Liver (tissue), 9 donors: ENCODE results near the gene RBM38. TPM values are rescaled to one million over a fixed set of nuclear protein-coding genes. Genes with fewer than 3 reads are reported as not detected.
A peak's percentile ranks its signal among the peaks of the same experiment; 100 is the strongest.

Source experiments
- DNase-seq: peaks from one replicate; pipeline ENCODE4 v3.0.0-alpha.2; 2017; ENCODE audit warnings: low spot score
- H3K27ac ChIP-seq, 2 donors: one replicate each; pipeline ENCODE4 v1.7.0; 2013; ENCODE audit warnings: inconsistent platforms in 2 of 2, low read length in 2 of 2, control low read depth in 1 of 2, low read depth in 1 of 2, mild to moderate bottlenecking in 1 of 2
- H3K27me3 ChIP-seq, 4 donors: one replicate each; pipeline versions ENCODE4 v1.6.1 to v1.7.0; 2013; ENCODE audit warnings: low read length in 3 of 4, inconsistent platforms in 1 of 4, mild to moderate bottlenecking in 1 of 4, moderate library complexity in 1 of 4; ENCODE audit not compliant: control insufficient read depth in 4 of 4, insufficient read depth in 4 of 4
- H3K36me3 ChIP-seq, 4 donors: one replicate each; pipeline versions ENCODE4 v1.6.1 to v1.7.0; 2013; ENCODE audit warnings: low read length in 3 of 4, mild to moderate bottlenecking in 3 of 4, low read depth in 1 of 4, moderate library complexity in 1 of 4; ENCODE audit not compliant: control insufficient read depth in 4 of 4, insufficient read depth in 3 of 4
- H3K4me1 ChIP-seq, 4 donors: one replicate each; pipeline versions ENCODE4 v1.6.1 to v1.7.0; 2013; ENCODE audit warnings: low read length in 3 of 4, mild to moderate bottlenecking in 3 of 4, moderate library complexity in 1 of 4; ENCODE audit not compliant: control insufficient read depth in 4 of 4, insufficient read depth in 4 of 4
- H3K4me3 ChIP-seq, 3 donors: one replicate each; pipeline versions ENCODE4 v1.6.1 to v1.7.0; 2013; ENCODE audit warnings: low read length in 3 of 3, control low read depth in 1 of 3, low read depth in 1 of 3, mild to moderate bottlenecking in 1 of 3
- H3K9ac ChIP-seq, 2 donors: one replicate each; pipeline ENCODE4 v1.7.0; 2013; ENCODE audit warnings: low read length in 2 of 2, mild to moderate bottlenecking in 2 of 2, moderate library complexity in 2 of 2, control low read depth in 1 of 2, low read depth in 1 of 2
- H3K9me3 ChIP-seq, 4 donors: one replicate each; pipeline versions ENCODE4 v1.6.1 to v1.7.0; 2013; ENCODE audit warnings: low read length in 3 of 4; ENCODE audit not compliant: control insufficient read depth in 4 of 4
- EGR1 ChIP-seq, 2 donors: IDR thresholded peaks; 2 replicates each; pipeline ENCODE4 v1.6.1; 2016 to 2018; ENCODE audit warnings: antibody characterized with exemption in 2 of 2, low read depth in 2 of 2
- FOXA1 ChIP-seq: IDR thresholded peaks from 2 replicates; pipeline ENCODE4 v1.6.1; 2016; ENCODE audit warnings: antibody characterized with exemption
- FOXA2 ChIP-seq: IDR thresholded peaks from 2 replicates; pipeline ENCODE4 v1.6.1; 2016; ENCODE audit warnings: antibody characterized with exemption
- HNF4A ChIP-seq, 2 donors: conservative IDR thresholded peaks; 2 replicates each; pipeline ENCODE4 v1.6.1; 2016; ENCODE audit warnings: antibody characterized with exemption in 2 of 2, mild to moderate bottlenecking in 2 of 2
- HNF4G ChIP-seq: IDR thresholded peaks from 2 replicates; pipeline ENCODE4 v1.6.1; 2016; ENCODE audit warnings: antibody characterized with exemption
- JUND ChIP-seq, 2 donors: IDR thresholded peaks; 2 replicates each; pipeline ENCODE4 v1.6.1; 2016; ENCODE audit warnings: antibody characterized with exemption in 2 of 2
- NR2F2 ChIP-seq: IDR thresholded peaks from 2 replicates; pipeline ENCODE4 v1.6.1; 2016; ENCODE audit warnings: antibody characterized with exemption
- RAD21 ChIP-seq, 2 donors: IDR thresholded peaks; 2 replicates each; pipeline ENCODE4 v1.6.1; 2016; ENCODE audit warnings: antibody characterized with exemption in 2 of 2, mild to moderate bottlenecking in 2 of 2
- RXRA ChIP-seq, 2 donors: IDR thresholded peaks; 2 replicates each; pipeline ENCODE4 v1.6.1; 2017 to 2018; ENCODE audit warnings: antibody characterized with exemption in 2 of 2, mild to moderate bottlenecking in 1 of 2
- SP1 ChIP-seq: IDR thresholded peaks from 2 replicates; pipeline ENCODE4 v1.6.1; 2018; ENCODE audit warnings: antibody characterized with exemption, mild to moderate bottlenecking
- TAF1 ChIP-seq: conservative IDR thresholded peaks from 2 replicates; pipeline ENCODE4 v1.6.1; 2016; ENCODE audit warnings: antibody characterized with exemption, mild to moderate bottlenecking
- YY1 ChIP-seq: IDR thresholded peaks from 2 replicates; pipeline ENCODE4 v1.6.1; 2016; ENCODE audit warnings: antibody characterized with exemption, mild to moderate bottlenecking
- WGBS: extraction: QIAGEN DNeasy Blood & Tissue Kit; methylation state at CpG from one replicate; pipeline ENCODE4 v1.1.7; 2013; 5-methylcytosine and 5-hydroxymethylcytosine counted together
- polyA plus RNA-seq, 2 donors: library from polyadenylated mRNA; stranded (reverse) in 1 of 2; unstranded in 1 of 2; fragments of 200-250 nt in 1 of 2; fragments of >200 nt in 1 of 2; fragmentation: Nextera tagmentation in 1 of 2; extraction: Ambion mirVana in 1 of 2; gene quantifications; one replicate each; pipeline versions ENCODE4 v1.2.1 to v1.2.3, GENCODE V29; 2013 to 2015
- total RNA-seq, 2 donors: library from RNA; depleted of rRNA; stranded (reverse); fragments of >200 nt; gene quantifications; one replicate each; pipeline ENCODE4 v1.2.3, GENCODE V29; 2014
- TF ChIP-seq, protein P1 (sequence below): IDR thresholded peaks from 2 replicates; pipeline ENCODE4 v1.6.1; 2016; ENCODE audit warnings: antibody characterized with exemption, mild to moderate bottlenecking
- TF ChIP-seq, protein P2 (sequence below): IDR thresholded peaks from 2 replicates; pipeline ENCODE4 v1.6.1; 2016; ENCODE audit warnings: antibody characterized with exemption
- TF ChIP-seq, protein P3 (sequence below): IDR thresholded peaks from 2 replicates; pipeline ENCODE4 v1.6.1; 2016; ENCODE audit warnings: antibody characterized with exemption
- donor health status: healthy.
- donor health status: healthy.
- donor health status: healthy.
- donor health status: healthy.
- donor health status: healthy.

Gene RBM38
- total and polyA plus RNA-seq, 4 donors, result 1.4 to 258 (median 6.0) TPM

DNA sequence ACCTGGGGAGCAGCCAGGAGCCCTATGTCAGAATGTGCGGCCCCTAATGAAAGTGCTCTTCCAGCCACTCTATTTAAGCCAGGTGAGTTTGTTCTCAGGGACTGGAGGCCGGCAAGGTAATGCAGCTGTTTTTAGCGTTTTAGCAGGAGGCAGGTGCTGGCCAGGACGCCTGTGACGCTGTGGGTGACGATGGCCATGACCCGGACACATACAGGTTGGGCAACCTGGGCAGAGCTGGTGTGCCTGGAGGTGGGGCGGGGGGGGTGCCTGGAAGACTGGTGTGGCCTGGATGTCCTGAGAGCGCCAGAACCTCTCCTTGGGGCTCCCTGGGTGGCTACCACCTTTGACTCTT lies 51.7 kb downstream of the RBM38 start:
- no peak for DNase-seq
- Histone ChIP-seq H3K4me3 (no peak overlapping the region), H3K27ac (peak overlapping the region; percentile 84 to 89), H3K27me3 (no peaks in the 10 kb centered on the region), H3K9me3 (no peaks in the 10 kb centered on the region), H3K9ac (peak overlapping the region in 1 of 2 donors; percentile 62), H3K4me1 (peaks cover 29 to 49% (median 39%) of the 10 kb centered on the region in 4 donors), H3K36me3 (no peaks in the 10 kb centered on the region)
- TF ChIP-seq FOXA2 (no peak), YY1 (peak; percentile 58), FOXA1 (no peak), HNF4A (conservative IDR thresholded peaks at IDR 0.05) (peak in 1 of 2 donors; percentile 73), RAD21 (IDR thresholded peaks at IDR 0.05) (peak in 1 of 2 donors; percentile 45), RXRA (IDR thresholded peaks at IDR 0.05) (peak; percentile 83 to 93), SP1 (peak; percentile 81), JUND (IDR thresholded peaks at IDR 0.05) (no peak), EGR1 (IDR thresholded peaks at IDR 0.05; ENCODE audit: low read depth in 2 of 2) (peak in 1 of 2 donors; percentile 12), TAF1 (peak; percentile 30), NR2F2 (peak; percentile 32), HNF4G (no peak)
- TF ChIP-seq, protein P1, sequence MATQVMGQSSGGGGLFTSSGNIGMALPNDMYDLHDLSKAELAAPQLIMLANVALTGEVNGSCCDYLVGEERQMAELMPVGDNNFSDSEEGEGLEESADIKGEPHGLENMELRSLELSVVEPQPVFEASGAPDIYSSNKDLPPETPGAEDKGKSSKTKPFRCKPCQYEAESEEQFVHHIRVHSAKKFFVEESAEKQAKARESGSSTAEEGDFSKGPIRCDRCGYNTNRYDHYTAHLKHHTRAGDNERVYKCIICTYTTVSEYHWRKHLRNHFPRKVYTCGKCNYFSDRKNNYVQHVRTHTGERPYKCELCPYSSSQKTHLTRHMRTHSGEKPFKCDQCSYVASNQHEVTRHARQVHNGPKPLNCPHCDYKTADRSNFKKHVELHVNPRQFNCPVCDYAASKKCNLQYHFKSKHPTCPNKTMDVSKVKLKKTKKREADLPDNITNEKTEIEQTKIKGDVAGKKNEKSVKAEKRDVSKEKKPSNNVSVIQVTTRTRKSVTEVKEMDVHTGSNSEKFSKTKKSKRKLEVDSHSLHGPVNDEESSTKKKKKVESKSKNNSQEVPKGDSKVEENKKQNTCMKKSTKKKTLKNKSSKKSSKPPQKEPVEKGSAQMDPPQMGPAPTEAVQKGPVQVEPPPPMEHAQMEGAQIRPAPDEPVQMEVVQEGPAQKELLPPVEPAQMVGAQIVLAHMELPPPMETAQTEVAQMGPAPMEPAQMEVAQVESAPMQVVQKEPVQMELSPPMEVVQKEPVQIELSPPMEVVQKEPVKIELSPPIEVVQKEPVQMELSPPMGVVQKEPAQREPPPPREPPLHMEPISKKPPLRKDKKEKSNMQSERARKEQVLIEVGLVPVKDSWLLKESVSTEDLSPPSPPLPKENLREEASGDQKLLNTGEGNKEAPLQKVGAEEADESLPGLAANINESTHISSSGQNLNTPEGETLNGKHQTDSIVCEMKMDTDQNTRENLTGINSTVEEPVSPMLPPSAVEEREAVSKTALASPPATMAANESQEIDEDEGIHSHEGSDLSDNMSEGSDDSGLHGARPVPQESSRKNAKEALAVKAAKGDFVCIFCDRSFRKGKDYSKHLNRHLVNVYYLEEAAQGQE, result peak; percentile 79
- TF ChIP-seq, protein P2, sequence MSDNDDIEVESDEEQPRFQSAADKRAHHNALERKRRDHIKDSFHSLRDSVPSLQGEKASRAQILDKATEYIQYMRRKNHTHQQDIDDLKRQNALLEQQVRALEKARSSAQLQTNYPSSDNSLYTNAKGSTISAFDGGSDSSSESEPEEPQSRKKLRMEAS, result peak; percentile 78
- TF ChIP-seq, protein P3, sequence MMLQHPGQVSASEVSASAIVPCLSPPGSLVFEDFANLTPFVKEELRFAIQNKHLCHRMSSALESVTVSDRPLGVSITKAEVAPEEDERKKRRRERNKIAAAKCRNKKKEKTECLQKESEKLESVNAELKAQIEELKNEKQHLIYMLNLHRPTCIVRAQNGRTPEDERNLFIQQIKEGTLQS, result no peak
- 52% methylated on average over 9 of the region's 9 CpGs for WGBS

DNA sequence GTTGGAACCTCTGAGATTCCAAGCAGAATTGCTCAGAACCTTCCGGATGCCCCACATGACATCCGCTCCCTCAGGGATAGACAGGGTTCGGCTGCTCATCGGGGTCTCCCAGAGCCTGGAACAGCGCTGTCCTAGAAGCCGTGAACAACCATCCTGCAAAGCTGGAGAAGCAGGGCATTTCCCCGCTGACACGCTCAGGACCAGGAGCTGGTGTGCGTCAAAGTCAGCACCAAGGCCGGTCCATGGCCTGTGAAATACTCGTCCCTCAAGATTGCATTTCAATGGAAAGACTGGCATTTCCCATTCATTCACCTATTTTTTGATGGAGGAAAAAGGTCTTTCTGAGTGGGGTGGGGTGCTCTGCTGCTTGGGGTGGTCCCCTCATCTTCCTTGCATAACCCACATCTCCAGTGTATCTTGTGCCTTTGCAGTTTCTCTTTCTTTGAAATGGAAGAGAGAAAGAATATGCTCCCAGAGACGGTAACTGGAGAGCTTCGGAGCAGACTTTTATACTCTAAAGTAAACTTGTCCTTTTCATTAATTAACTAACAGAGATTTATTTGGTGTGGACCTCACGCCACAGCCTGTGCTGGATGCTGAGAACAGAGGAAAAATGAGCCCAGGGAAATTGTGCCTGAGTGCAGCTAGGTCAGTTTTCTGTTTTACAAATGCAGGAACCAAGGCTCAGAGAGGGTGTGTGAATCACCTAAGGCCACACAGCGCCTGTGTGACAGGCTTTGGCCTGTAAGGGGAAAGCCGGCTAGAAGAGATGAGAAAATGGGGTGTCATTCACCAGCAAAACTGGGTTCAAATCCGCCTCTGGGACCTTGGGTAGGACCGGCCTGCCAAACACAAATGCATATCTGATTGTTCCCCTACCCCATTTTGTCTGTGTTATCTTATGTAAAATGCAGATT lies 52.4 kb downstream of the RBM38 start:
- Histone ChIP-seq H3K4me3 (no peak overlapping the region), H3K36me3 (no peaks in the 10 kb centered on the region), H3K9me3 (no peaks in the 10 kb centered on the region), H3K27me3 (no peaks in the 10 kb centered on the region), H3K27ac (peak overlapping the region; percentile 84 to 89), H3K9ac (peak overlapping the region in 1 of 2 donors; percentile 62), H3K4me1 (peaks cover 26 to 45% (median 36%) of the 10 kb centered on the region in 4 donors)
- TF ChIP-seq RXRA (IDR thresholded peaks at IDR 0.05) (no peak), FOXA1 (no peak), FOXA2 (no peak), EGR1 (IDR thresholded peaks at IDR 0.05; ENCODE audit: low read depth in 2 of 2) (no peak)
- TF ChIP-seq, protein P1, result no peak
- TF ChIP-seq, protein P3, result no peak
- DNase-seq, result no peak
- WGBS, result 88% methylated on average over 18 of the region's 18 CpGs
